Fibroblast of the conjunctiva (primary cell): ENCODE measurements around the gene GIPC2.
A peak's percentile ranks its signal among the peaks of the same experiment; 100 is the strongest.

Experiments used
- DNase-seq: peaks from one replicate; pipeline ENCODE4 v3.0.0-alpha.2; 2010; ENCODE audit warnings: low read depth

Gene GIPC2

GRCh38 chr1:78145105-78145580 is 99.4 kb downstream of the GIPC2 start:
- DNase-seq: peak; percentile 88

- DNase-seq: no peak
These were observed 100.5 kb downstream of the GIPC2 start for GRCh38 chr1:78146205-78146771.

- no peak for DNase-seq
These were observed 101.3 kb downstream of the GIPC2 start for GRCh38 chr1:78147031-78147430.

- DNase-seq: no peak
These were observed 107.4 kb downstream of the GIPC2 start for GRCh38 chr1:78153092-78153736.

GRCh38 chr1:78155121-78155520 is 109.4 kb downstream of the GIPC2 start:
- no peak for DNase-seq

GRCh38 chr1:78156805-78157521 is 111.2 kb downstream of the GIPC2 start:
- DNase-seq: peak; percentile 90

GRCh38 chr1:78165816-78166215 is 120.0 kb downstream of the GIPC2 start:
- no peak for DNase-seq

GRCh38 chr1:78168306-78168705 is 122.5 kb downstream of the GIPC2 start:
- no peak for DNase-seq

GRCh38 chr1:78170859-78171258 is 125.1 kb downstream of the GIPC2 start:
- no peak for DNase-seq

- DNase-seq: no peak
These were observed 126.2 kb downstream of the GIPC2 start for GRCh38 chr1:78171736-78172590.

- DNase-seq: peak; percentile 62
These were observed 130.7 kb downstream of the GIPC2 start for GRCh38 chr1:78176448-78176847.

GRCh38 chr1:78177708-78178270 is 132.0 kb downstream of the GIPC2 start:
- DNase-seq: no peak

GRCh38 chr1:78178816-78179215 is 133.1 kb downstream of the GIPC2 start:
- DNase-seq: no peak

GRCh38 chr1:78184460-78185072 is 138.8 kb downstream of the GIPC2 start:
- no peak for DNase-seq
